Stimulated activated CD4-positive, alpha-beta T cell treated with anti-CD3 and anti-CD28 coated beads, TNF-alpha, amount 100 ng/mL, for 4 hours (primary cell): ENCODE data around the gene MRAP2.
"Not testable (repeated sequence)": the region's sequence is repeated elsewhere in the genome, so short reads cannot be mapped to it uniquely, and the experiment has no call there.

Experiments used
- DNase-seq, 3 experiments: peaks; one replicate each; pipeline ENCODE4 v3.0.0-alpha.2; 2020; ENCODE audit warnings: low read depth in 3 of 3

The MRAP2 gene

GRCh38 chr6:84074988-84075781 is 41.6 kb downstream of the MRAP2 start:
- no peak for DNase-seq

GRCh38 chr6:84077645-84078044 is 44.1 kb downstream of the MRAP2 start:
- no peak for DNase-seq

GRCh38 chr6:84078335-84078734 is 44.8 kb downstream of the MRAP2 start:
- DNase-seq: no peak

GRCh38 chr6:84081222-84081621 is 47.6 kb downstream of the MRAP2 start:
- DNase-seq: no peak

- DNase-seq: no peak
Measured at GRCh38 chr6:84082689-84083265, 49.2 kb downstream of the MRAP2 start.

GRCh38 chr6:84084705-84085104 is 51.1 kb downstream of the MRAP2 start:
- DNase-seq: not testable (repeated sequence)

GRCh38 chr6:84086056-84086455 is 52.5 kb downstream of the MRAP2 start:
- DNase-seq: no peak

- DNase-seq: no peak
Measured at GRCh38 chr6:84086545-84087429, 53.2 kb downstream of the MRAP2 start.

GRCh38 chr6:84089081-84089480 is 55.5 kb downstream of the MRAP2 start:
- no peak for DNase-seq

- no peak for DNase-seq
Measured at GRCh38 chr6:84089552-84089951, 56.0 kb downstream of the MRAP2 start.

- no peak for DNase-seq
Measured at GRCh38 chr6:84093441-84094435, 60.2 kb downstream of the MRAP2 start.

- no peak for DNase-seq
Measured at GRCh38 chr6:84095156-84095555, 61.6 kb downstream of the MRAP2 start.

- DNase-seq: no peak
Measured at GRCh38 chr6:84103029-84103428, 69.5 kb downstream of the MRAP2 start.

GRCh38 chr6:84105215-84105924 is 71.8 kb downstream of the MRAP2 start:
- DNase-seq: not testable (repeated sequence)

GRCh38 chr6:84107495-84107894 is 73.9 kb downstream of the MRAP2 start:
- DNase-seq: no peak

GRCh38 chr6:84111351-84111750 is 77.8 kb downstream of the MRAP2 start:
- not testable (repeated sequence) for DNase-seq

- DNase-seq: not testable (repeated sequence)
Measured at GRCh38 chr6:84114933-84115594, 81.5 kb downstream of the MRAP2 start.

- DNase-seq: no peak
Measured at GRCh38 chr6:84118191-84118590, 84.6 kb downstream of the MRAP2 start.

GRCh38 chr6:84119277-84119676 is 85.7 kb downstream of the MRAP2 start:
- DNase-seq: no peak

GRCh38 chr6:84123186-84123585 is 89.6 kb downstream of the MRAP2 start:
- no peak for DNase-seq
